Measurements from ENCODE around the gene IFNGR2.
"Not testable (repeated sequence)": the region's sequence is repeated elsewhere in the genome, so short reads cannot be mapped to it uniquely, and the experiment has no call there.

Gene IFNGR2

DNA sequence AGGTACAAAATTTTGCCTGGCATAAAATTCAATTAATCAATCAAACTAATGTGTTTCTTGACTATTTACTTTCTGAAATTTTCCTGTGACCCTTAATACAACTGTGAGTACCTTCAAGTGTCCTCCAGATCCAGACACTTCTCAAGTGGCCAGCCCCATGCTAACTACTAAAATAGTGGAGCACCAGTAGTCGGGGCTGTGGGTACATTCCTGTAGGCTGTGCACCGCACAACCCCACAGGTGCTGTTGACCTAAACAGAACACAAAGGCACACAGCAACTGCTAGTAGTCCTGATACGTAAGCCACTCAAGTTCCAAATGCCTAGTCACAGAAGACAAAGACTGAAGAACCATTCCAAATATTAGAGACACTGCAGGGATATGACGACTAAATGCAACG is 40.0 kb downstream of the IFNGR2 start:
- DNase-seq, result no peak

DNA sequence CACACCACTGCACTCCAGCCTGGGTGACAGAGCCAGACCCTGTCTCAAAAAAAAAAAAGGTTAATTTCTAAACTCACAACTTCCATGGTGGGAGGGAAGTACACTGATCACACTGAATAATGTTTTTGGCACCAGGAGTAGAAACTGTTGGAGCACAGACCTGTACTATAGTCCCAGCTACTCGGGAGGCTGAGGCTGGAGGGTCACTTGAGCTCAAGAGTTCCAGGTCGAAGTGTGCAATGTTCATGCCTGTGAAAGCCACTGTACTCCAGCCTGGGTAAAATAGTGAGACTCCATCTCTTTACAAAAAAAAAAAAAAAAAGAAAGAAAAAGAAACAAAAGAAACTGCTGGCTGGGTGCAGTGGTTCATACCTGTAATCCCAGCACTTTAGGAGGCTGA is 41.3 kb downstream of the IFNGR2 start:
- DNase-seq, result no peak

DNA sequence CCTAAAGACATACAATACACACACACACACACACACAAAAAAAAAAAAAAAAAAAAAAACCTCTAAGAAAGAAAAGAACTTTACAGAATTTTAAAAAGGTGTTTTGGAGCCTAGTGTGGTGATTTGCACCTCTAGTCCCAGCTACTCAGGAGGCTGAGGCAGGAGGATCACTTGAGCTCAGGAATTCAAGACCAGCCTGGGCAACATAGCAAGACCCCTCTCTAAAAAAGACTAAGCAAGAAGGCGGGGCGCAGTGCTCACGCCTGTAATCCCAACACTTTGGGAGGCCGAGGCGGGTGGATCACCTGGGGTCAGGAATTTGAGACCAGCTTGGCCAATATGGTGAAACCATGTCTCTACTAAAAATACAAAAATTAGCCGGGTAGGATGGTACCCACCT is 43.4 kb downstream of the IFNGR2 start:
- DNase-seq, result not testable (repeated sequence)

DNA sequence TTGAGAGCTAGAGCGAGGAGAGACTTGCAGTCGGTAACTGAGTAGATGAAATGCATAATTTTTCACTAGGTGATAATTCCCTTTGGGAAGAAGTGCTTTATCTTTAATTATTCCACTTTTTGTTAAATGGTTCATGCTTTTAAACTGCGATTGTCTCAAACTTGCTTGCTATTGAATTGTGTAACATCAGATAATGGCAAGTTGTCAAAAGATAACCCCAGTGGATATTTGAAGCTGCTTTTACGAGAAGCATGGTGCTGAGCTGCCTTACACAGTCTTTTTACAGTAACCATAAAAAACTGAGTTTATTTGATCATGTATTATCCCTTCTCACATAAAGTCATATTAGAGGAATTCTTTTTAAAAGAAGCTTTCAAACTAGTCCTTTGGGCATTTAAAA is 46.4 kb downstream of the IFNGR2 start:
- DNase-seq, result no peak

DNA sequence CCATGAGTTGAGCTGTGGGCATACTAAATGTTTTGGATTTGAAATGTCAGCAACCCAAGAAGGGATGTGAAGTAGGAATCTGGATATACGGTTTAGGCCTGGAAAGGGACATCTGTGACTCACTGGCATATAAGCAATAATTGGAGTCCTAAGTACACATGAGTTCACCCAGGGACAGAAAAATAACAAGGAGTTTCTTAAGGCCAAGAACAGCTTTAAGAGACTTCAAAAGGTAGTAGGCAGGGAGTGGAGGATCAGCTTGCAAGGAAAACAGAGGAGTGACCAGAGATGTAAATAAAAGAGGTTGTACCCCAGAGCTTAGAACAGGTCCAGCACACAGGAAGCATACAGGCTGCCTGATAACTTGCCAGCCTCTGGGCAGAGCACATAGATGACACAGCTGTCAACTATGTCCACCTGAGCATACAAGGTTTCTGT is 48.4 kb downstream of the IFNGR2 start:
- no peak for DNase-seq

DNA sequence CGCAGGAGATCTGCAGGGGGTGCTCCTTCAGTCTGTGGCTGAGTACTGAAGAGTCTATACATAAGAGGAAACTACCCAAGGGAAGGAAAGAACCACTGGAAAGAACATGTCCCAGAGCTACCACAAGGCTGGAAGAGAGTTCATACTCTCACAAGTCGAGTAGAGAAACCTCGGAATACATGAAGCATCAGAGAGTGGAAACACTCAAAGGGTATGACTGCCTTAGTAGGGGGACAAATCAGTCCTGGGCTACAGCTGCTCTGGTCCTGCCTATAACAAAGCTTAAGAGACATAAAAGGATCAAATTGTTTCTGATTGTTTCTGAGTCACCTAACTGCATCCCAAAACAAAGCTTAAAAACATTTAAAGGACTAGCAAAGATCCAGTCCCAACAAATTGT is 49.1 kb downstream of the IFNGR2 start:
- DNase-seq, result no peak

DNA sequence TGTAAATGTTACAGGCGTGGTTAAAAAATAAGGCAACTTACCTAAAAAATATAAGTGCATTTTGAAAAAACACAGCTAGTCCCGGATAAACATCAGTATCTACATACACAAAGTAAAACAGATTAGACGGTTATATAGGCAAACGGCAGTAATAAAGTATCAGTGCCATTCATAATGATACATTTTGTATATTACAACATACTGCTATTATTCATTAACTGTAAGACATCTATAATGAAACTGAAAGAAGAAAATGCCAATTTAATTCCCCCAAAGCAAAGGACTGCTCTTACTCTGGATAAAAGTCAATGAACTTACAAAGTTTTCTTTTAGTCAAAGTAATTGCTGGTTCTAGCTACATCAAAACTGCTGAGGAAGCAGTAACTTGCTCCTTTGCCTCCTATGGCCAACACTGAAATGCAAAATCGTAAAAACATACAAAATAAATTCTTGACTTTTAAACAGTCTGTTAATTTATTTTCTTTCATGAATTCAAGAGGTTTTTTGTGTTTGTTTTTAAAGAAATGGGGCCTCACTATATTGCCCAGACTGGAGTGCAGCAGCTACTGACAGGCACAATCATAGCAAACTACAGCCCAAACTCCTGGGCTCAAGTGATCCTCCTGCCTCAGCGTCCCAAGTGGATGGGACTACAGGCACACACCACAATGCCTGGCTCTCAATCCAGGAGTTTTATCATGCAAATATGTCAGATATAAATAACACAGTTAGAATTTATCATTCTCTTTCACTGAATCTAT is 52.7 kb downstream of the IFNGR2 start:
- DNase-seq, result no peak

DNA sequence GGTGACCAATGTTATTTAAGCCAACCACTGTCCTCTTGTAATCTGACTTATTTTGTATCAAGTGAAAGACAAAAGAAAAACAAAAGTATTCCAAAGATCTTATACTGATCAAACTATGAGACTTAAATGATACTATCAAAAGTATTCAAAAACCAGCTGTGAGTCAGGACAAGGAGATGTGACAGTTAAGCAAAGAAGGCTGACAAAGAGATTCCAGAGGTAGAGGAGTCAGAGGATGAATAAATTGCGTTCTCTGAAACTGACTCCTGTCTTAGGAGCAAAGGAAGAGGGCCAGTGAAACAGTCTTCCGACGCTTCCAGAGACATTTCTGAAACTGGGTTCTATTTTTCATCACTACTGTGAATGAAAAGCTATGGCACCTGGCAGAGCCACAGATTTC is 55.6 kb downstream of the IFNGR2 start:
- no peak for DNase-seq

DNA sequence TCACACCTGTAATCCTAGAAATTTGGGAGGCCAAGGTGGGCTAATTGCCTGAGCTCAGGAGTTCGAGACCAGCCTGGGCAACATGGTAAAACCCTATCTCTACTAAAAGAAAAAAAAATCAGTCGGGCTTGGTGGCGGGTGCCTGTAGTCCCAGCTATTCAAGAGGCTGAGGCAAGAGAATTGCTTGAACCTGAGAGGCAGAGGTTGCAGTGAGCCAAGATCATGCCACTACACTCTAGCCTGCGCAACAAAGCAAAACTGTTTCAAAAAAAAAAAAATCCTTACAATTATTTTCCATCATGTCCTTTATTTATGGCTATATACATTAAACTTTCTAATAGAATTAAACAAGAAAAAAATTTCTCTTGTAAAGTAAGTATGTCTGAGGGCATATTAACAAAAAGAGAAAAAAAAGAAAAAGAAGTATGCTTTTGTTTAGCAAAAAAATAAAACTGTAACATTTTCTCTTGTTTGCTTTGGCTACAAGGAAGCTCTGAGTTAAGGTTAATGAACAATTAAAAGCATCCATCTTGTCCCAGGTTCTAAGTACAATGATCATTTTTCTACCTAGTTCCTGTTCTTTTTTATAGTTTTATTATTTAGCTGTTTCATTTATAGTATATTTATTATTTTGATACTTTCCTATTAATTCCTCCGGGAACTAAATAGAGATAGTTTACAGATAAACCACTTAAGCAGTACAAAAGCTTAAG is 58.5 kb downstream of the IFNGR2 start:
- DNase-seq, result no peak

DNA sequence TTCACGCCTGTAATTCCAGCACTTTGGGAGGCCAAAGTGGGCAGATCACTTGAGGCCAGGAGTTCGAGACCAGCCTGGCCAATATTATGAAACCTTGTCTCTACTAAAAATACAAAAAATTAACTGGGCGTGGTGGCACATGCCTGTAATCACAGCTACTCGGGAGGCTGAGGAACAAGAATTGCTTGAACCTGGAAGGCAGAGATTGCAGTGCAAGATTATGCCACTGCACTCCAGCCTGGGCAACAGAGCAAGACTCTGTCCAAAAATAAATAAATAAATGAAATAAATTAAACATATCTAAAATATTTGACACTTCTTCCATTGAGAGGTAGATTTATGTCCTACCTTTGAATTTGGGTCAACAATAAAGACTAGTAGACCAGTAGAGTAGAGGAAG is 66.0 kb downstream of the IFNGR2 start:
- DNase-seq, result not testable (repeated sequence)

DNA sequence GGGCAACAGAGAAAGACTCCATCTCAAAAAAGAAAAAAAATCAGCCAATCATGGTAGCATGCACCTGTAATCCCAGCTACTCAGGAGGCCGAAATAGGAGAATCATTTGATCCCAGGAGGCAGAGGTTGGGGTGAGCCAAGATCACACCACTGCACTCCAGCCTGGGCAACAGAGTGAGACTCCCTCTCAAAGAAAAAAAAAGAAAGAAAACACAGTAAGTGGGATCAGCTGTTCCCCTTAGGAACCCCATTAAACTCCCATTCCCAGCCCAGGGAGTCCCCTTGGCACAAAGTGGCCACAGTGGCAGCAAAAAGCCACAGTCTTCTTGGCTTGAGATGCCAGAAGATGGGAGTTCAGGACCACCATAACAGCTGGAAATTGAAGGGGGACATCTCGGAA is 67.5 kb downstream of the IFNGR2 start:
- no peak for DNase-seq

DNA sequence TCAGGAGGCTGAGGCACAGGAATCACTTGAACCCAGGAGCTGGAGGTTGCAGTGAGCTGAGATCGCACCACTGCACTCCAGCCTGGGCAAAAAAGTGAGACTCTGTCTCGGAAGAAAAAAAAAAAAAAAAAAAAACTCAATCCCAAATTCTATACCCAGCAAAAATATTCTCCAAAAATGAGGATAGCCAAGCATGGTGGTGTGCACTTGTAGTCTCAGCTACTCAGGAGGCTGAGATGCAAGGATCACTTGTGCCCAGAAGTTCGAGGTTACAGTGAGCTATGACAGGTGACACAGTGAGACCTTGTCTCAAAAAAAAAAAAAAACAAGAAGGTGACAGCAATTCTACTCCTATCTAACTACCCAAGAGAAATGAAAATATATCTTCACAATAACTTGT is 70.1 kb downstream of the IFNGR2 start:
- DNase-seq, result no peak

DNA sequence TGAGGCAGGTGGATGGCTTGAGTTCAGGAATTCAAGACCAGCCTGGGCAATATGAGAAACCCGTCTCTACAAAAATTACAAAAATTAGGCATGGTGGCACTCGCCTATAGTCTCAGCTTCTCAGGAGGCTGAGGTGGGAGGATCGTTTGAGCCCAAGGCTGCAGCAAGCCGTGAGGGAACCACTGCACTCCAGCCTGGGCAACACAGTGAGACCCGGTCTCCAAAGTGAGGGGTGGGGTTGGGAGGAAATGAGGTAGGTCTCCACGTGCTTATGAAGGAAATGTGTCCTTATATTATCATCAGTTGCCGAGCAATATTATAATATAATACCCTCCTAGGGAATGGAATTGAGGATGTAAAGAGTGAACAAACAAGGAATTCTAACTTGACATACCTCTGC is 73.9 kb downstream of the IFNGR2 start:
- DNase-seq, result no peak

DNA sequence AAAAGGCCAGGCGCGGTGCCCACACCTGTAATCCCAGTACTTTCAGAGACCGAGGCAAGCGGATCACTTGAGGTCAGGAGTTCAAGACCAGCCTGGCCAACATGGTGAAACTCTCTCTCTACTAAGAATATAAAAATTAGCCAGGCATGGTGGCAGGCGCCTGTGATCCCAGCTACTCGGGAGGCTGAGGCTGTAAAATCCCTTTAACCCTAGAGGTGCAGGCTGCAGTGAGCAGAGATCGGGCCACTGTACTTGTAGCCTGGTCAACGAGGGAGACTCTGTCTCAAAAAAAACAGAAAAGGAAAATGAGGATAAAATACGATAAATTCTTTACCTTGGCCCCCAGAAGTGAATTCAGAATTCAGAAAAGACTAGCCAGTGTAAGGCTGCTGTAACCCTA is 75.0 kb downstream of the IFNGR2 start:
- DNase-seq, result no peak

DNA sequence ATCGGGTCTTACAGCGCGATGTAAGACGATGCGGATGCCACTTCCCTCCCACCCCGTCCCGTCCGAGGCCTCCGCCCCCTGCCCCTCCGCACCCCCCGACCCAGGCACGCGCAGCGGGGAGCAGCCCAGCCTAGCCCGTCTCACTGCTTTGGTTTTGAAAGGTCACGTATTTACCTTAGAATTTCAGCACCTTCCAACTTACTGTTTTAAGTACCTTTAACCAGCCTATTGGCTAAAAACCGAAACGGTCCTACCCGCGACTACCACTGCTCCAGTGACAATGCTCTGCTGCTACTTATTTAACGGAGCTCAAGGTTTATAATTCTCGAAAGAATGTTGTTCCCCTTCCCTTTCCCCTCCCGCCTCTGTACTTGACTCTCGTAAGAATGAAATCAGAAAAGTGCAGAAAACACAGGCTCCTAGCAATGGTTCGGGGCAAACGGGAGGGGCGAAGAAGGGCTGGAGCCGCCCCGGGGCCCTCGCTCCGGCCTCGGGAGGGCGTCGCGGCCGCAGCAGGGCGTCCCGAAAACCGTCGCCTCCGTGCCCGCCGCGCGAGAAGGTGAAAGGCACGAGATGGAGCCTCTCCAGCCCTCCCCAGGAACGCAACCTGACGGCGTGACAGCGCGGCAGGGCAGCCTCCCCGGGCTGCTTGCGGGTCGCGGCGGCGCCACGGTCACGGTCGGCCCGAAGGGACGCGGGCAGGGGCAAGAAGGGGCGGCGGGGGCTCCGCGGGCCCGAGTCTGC is 75.9 kb downstream of the IFNGR2 start:
- DNase-seq, result no peak

DNA sequence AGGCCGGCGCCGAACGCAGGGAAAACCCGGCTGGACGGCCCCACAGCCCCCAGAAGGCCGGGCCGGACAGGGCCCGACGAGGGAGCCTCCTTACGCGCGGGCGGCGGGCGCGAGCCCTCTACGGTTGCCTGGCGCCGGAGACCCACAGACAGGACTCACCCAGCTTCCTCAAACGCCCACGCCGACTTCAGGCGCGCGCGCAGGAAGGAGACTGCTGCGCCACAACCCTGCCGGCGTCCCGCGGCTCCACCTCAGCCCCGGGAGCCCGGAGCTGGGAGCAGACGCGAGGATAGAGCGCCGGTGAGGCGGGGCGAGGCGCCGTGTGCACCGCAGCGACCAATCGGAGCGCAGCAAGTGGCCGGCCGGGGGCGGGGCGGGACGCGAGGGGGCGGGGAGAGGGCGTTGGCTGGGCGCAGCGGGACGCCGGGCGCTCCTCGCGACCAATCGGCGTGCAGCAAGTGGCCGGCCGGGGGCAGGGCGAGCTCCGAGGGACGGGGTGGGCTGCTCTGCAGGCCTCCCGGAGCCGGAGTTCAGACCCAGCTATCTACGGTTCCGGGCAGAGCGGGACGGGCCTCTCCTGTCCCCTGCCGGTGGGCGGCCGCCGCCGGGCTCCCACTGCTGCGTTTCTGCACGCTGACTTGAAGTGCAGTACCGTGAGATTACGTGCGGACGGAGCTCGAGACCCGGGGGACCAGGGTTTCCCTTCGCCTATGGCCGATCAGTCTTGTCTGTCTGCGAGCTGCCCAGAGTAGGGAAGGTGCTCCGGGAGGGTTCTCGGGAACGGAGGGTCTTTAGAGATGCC is 76.7 kb downstream of the IFNGR2 start, which contains the start of gene TMEM50B:
Gene TMEM50B, minus strand, starts transcription at position 296 of the 802 bp plus-strand sequence. CDS start 11,089 bp downstream, outside the sequence.
- DNase-seq, result peak; percentile 90 to 93

DNA sequence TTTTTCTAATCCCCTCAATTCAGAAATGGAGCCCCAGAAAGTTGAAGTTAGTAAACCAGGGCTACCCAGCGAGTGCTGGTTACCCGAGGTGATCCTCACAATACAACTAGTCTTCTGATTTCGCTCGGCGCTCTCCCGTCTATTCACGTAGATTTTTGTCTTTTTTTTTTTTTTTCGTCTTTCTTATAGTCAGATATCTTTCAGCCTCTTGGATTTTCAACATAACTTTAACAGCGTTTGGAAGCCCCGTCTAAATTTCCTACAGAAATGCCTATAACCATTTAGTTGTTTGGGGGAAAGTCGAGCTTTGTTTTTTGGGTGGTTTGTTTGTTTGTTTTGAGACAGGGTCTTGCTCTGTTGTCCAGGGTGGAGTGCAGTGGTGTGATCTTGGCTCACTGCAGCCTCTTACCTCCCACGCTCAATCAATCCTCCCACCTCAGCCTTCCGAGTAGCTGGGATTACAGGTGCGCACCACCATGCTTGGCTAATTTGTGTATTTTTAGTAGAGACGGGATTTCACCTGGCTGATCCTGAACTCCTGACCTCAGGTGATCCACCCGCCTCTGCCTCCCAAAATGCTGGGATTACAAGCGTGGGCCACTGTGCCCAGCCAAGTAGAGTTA is 77.4 kb downstream of the IFNGR2 start:
- no peak for DNase-seq

DNA sequence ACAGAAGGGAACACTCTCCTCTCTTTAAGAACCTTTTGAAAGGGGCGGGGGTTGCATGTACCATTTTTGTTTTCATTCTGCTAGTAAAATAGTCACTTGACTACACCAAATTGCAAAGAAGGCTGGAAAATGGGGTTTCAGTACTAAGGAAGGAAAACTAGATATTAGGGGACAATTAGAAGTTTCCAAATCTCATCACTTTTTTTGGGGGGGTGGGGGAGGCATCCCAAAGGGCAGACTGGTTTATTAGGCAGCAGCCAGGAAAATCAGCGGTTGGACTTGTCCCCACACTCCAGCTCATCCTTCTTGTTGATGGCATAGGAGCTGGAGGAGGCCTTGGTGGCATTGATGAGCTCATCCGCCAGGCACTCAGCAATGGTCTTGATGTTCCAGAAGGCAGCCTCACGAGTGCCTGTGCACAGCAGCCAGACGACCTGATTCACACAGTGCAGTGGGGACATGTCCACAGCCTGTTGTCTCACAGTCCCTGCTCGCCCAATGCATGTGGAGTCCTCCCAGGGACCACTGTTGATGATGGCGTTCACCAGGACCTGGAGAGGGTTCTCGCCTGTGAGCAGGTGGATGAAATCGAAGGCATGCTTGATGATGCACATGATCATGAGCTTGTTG is 78.2 kb downstream of the IFNGR2 start:
- DNase-seq, result no peak
